Activated CD4-positive, alpha-beta memory T cell treated with anti-CD3 and anti-CD28 coated beads for 36 hours (primary cell): ENCODE measurements around the gene NGRN. TPM values are rescaled to one million over a fixed set of nuclear protein-coding genes. Genes with fewer than 3 reads are reported as not detected.

ENCODE experiments used
- CTCF ChIA-PET: fragments of 350-600 bp; sonication (Branson Sonifier 250); formaldehyde crosslinking; loops from one replicate; lab custom pipeline; 2021; ENCODE audit warnings: antibody characterized with exemption, inconsistent platforms; lab: Charles Lee
- POLR2A ChIA-PET: fragments of 350-600 bp; sonication (Branson Sonifier 250); formaldehyde crosslinking; loops from one replicate; lab custom pipeline; 2021; ENCODE audit warnings: antibody characterized with exemption; lab: Charles Lee
- DNase-seq: peaks from one replicate; pipeline ENCODE4 v3.0.0-alpha.2; 2020
- H3K27ac Mint-ChIP-seq: one replicate; pipeline ENCODE4 v1.8.0; 2021; ENCODE audit warnings: mixed read lengths
- H3K27me3 Mint-ChIP-seq: one replicate; pipeline ENCODE4 v1.8.0; 2021; ENCODE audit warnings: mixed read lengths
- H3K36me3 Mint-ChIP-seq: one replicate; pipeline ENCODE4 v1.8.0; 2021; ENCODE audit warnings: mixed read lengths
- H3K4me1 Mint-ChIP-seq: one replicate; pipeline ENCODE4 v1.8.0; 2021; ENCODE audit warnings: low read depth, mixed read lengths
- H3K4me3 Mint-ChIP-seq: one replicate; pipeline ENCODE4 v1.8.0; 2021; ENCODE audit warnings: mild to moderate bottlenecking, mixed read lengths
- H3K9me3 Mint-ChIP-seq: one replicate; pipeline ENCODE4 v1.8.0; 2021; ENCODE audit warnings: mixed read lengths
- intact Hi-C: fragments of 100-400 bp; cut with micrococcal nuclease; formaldehyde crosslinking; loops from one replicate; pipeline ENCODE4 v1.15.1; 2023
- total RNA-seq, 2 experiments: library from RNA; stranded (reverse); gene quantifications; one replicate each; pipeline ENCODE4 v1.2.3, GENCODE V29; 2021

The NGRN gene
- total RNA-seq: 10 to 100 TPM; 25.3 to 28.6 TPM

- H3K9me3 Mint-ChIP-seq: no peaks in the 10 kb centered on the region
- no peaks in the 10 kb centered on the region for H3K27me3 Mint-ChIP-seq
- H3K4me1 Mint-ChIP-seq: peaks cover 38% of the 10 kb centered on the region
- H3K27ac Mint-ChIP-seq: peak within 1 kb of the TSS; percentile 97
- POLR2A ChIA-PET: interaction anchor here (0.7 to 2.2 kb wide), 6 partner anchors 33 to 372 kb away, joined by 3 to 30 read pairs (median 3); partner anchors contain the start of genes AP3S2, CIB1 and GDPGP1
- peak within 1 kb of the TSS; percentile 92 for H3K4me3 Mint-ChIP-seq
- CTCF ChIA-PET: interaction anchor here (0.6 to 1.2 kb wide), 3 partner anchors 32 to 54 kb away, joined by 3 read pairs; no protein-coding TSS in a partner anchor
- peaks cover 27% of the 10 kb centered on the region for H3K36me3 Mint-ChIP-seq
- intact Hi-C loops: loop anchor here (1.0 kb wide), 1 partner anchor 31 kb away; the partner anchor contains the start of gene GDPGP1
- DNase-seq: peak; percentile 96
These were observed at the start of gene NGRN for GRCh38 chr15:90265271-90266060. Gene NGRN (plus strand): TSS chr15:90265672. CDS start chr15:90265713, 41 bp downstream.

GRCh38 chr15:90217671-90218394, 47.6 kb upstream of the NGRN start:
- intact Hi-C loops: no loop called here
- H3K4me3 Mint-ChIP-seq: no peak overlapping the region
- DNase-seq: no peak
- CTCF ChIA-PET: interaction anchor here (0.6 to 3.4 kb wide), 7 partner anchors 13 to 342 kb away, joined by 3 to 11 read pairs (median 3); no protein-coding TSS in a partner anchor
- peaks cover 14% of the 10 kb centered on the region for H3K4me1 Mint-ChIP-seq
- H3K27me3 Mint-ChIP-seq: no peaks in the 10 kb centered on the region
- H3K36me3 Mint-ChIP-seq: peaks cover 2% of the 10 kb centered on the region
- no peaks in the 10 kb centered on the region for H3K9me3 Mint-ChIP-seq
- POLR2A ChIA-PET: no interaction called here
- H3K27ac Mint-ChIP-seq: no peak overlapping the region

GRCh38 chr15:90219421-90220141, 45.9 kb upstream of the NGRN start:
- Mint-ChIP-seq H3K36me3 (peaks cover 2% of the 10 kb centered on the region), H3K27me3 (no peaks in the 10 kb centered on the region), H3K27ac (no peak overlapping the region), H3K9me3 (no peaks in the 10 kb centered on the region), H3K4me1 (peaks cover 8% of the 10 kb centered on the region), H3K4me3 (no peak overlapping the region)
- DNase-seq: peak; percentile 67
- POLR2A ChIA-PET: interaction anchor here (1.0 kb wide), 1 partner anchor 14 kb away, joined by 3 read pairs; the partner anchor contains the start of genes CIB1 and GDPGP1
- intact Hi-C loops: no loop called here
- CTCF ChIA-PET: interaction anchor here (0.7 to 3.5 kb wide), 10 partner anchors 12 to 344 kb away, joined by 3 to 14 read pairs (median 4); partner anchors contain the start of gene SEMA4B

- peaks cover 4% of the 10 kb centered on the region for H3K4me1 Mint-ChIP-seq
- no peak overlapping the region for H3K4me3 Mint-ChIP-seq
- POLR2A ChIA-PET: interaction anchor here (0.9 kb wide), 1 partner anchor 44 kb away, joined by 3 read pairs; the partner anchor contains the start of gene NGRN
- peaks cover 2% of the 10 kb centered on the region for H3K36me3 Mint-ChIP-seq
- H3K27ac Mint-ChIP-seq: no peak overlapping the region
- CTCF ChIA-PET: interaction anchor here (0.7 to 3.5 kb wide), 17 partner anchors 9 to 146 kb away, joined by 3 to 14 read pairs (median 5); partner anchors contain the start of genes CIB1, GDPGP1 and SEMA4B
- no peaks in the 10 kb centered on the region for H3K9me3 Mint-ChIP-seq
- intact Hi-C loops: no loop called here
- H3K27me3 Mint-ChIP-seq: no peaks in the 10 kb centered on the region
- DNase-seq: peak; percentile 51
These were observed 44.1 kb upstream of the NGRN start for GRCh38 chr15:90221246-90221900.

- no peak for DNase-seq
These were observed 42.9 kb upstream of the NGRN start for GRCh38 chr15:90222547-90222946.

GRCh38 chr15:90223441-90224165, 41.9 kb upstream of the NGRN start:
- CTCF ChIA-PET: no interaction called here
- DNase-seq: no peak
- Mint-ChIP-seq H3K9me3 (no peaks in the 10 kb centered on the region), H3K4me1 (peaks cover 4% of the 10 kb centered on the region), H3K4me3 (no peak overlapping the region), H3K36me3 (peaks cover 2% of the 10 kb centered on the region), H3K27ac (no peak overlapping the region), H3K27me3 (no peaks in the 10 kb centered on the region)
- intact Hi-C loops: no loop called here
- POLR2A ChIA-PET: no interaction called here

More at GRCh38 chr15:90222547-90222946, 42.9 kb upstream of the NGRN start:
- Mint-ChIP-seq H3K36me3 (peaks cover 2% of the 10 kb centered on the region), H3K9me3 (no peaks in the 10 kb centered on the region), H3K27me3 (no peaks in the 10 kb centered on the region), H3K4me3 (no peak overlapping the region), H3K27ac (no peak overlapping the region), H3K4me1 (peaks cover 4% of the 10 kb centered on the region)
- ChIA-PET POLR2A (interaction anchor here (1.1 kb wide), 1 partner anchor 9 kb away, joined by 3 read pairs; no protein-coding TSS in a partner anchor), CTCF (interaction anchor here (0.6 to 0.7 kb wide), 3 partner anchors 22 to 1598 kb away, joined by 3 to 5 read pairs (median 3); no protein-coding TSS in a partner anchor)
- intact Hi-C loops: no loop called here

- Mint-ChIP-seq H3K36me3 (peaks cover 16% of the 10 kb centered on the region), H3K27me3 (no peaks in the 10 kb centered on the region)
These were observed 40.4 kb upstream of the NGRN start for GRCh38 chr15:90225047-90225446.

GRCh38 chr15:90225504-90226234, 39.8 kb upstream of the NGRN start:
- no peaks in the 10 kb centered on the region for H3K27me3 Mint-ChIP-seq
- peaks cover 17% of the 10 kb centered on the region for H3K36me3 Mint-ChIP-seq
- no peak overlapping the region for H3K27ac Mint-ChIP-seq
- H3K4me1 Mint-ChIP-seq: peaks cover 17% of the 10 kb centered on the region
- no peak for DNase-seq
- ChIA-PET CTCF (interaction anchor here (0.9 kb wide), 1 partner anchor 139 kb away, joined by 3 read pairs; no protein-coding TSS in a partner anchor), POLR2A (no interaction called here)
- intact Hi-C loops: no loop called here
- H3K9me3 Mint-ChIP-seq: no peaks in the 10 kb centered on the region
- H3K4me3 Mint-ChIP-seq: no peak overlapping the region

More at GRCh38 chr15:90225047-90225446, 40.4 kb upstream of the NGRN start:
- peaks cover 10% of the 10 kb centered on the region for H3K4me1 Mint-ChIP-seq
- intact Hi-C loops: no loop called here
- ChIA-PET POLR2A (no interaction called here), CTCF (interaction anchor here (0.9 kb wide), 1 partner anchor 138 kb away, joined by 3 read pairs; no protein-coding TSS in a partner anchor)
- no peak overlapping the region for H3K4me3 Mint-ChIP-seq
- DNase-seq: no peak
- no peak overlapping the region for H3K27ac Mint-ChIP-seq
- no peaks in the 10 kb centered on the region for H3K9me3 Mint-ChIP-seq

GRCh38 chr15:90227336-90227735, 38.1 kb upstream of the NGRN start:
- Mint-ChIP-seq H3K27me3 (no peaks in the 10 kb centered on the region), H3K27ac (no peak overlapping the region), H3K36me3 (peaks cover 26% of the 10 kb centered on the region), H3K4me1 (peaks cover 33% of the 10 kb centered on the region), H3K4me3 (no peak overlapping the region), H3K9me3 (no peaks in the 10 kb centered on the region)
- ChIA-PET POLR2A (no interaction called here), CTCF (no interaction called here)
- intact Hi-C loops: no loop called here
- no peak for DNase-seq
